Vagina (tissue), 2 donors: ENCODE data around the gene RPL36A.

Experiments used
- POLR2AphosphoS5 ChIP-seq, 2 donors: sonication (generic); formaldehyde crosslinking; IDR thresholded peaks; one replicate each; pipeline ENCODE4 v1.9.0; 2017; ENCODE audit warnings: antibody characterized with exemption in 2 of 2, mild to moderate bottlenecking in 2 of 2, low read depth in 1 of 2; ENCODE audit not compliant: insufficient read depth in 1 of 2
- TF ChIP-seq, protein P1 (sequence below), 3 experiments: fragments of 450-650 bp in 2 of 3; fragments of 200-600 bp in 1 of 3; sonication (generic) in 1 of 3; IDR thresholded peaks; one replicate each; pipeline ENCODE4 v1.5.1; 2017 to 2019; ENCODE audit warnings: antibody characterized with exemption in 3 of 3, mild to moderate bottlenecking in 2 of 3, moderate library complexity in 2 of 3

DNA sequence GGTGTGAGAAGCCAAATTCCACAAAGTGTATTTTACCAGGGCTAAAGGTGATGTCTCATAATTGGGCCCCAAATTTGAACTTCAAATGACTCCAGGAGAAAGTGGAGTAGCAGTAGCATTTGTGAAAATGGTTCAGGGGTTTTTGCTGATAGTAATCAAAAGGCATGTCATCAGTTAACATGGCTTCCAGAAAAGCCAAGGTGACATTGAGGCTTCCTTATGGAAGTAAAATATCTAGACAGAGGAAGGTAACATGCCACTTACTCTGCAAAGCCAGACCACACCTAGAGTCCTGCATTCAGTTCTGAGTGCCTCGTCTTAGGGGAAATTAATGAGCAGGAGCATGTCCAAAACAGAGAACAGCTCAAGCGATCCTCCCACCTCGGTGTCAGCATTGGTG, 2.2 kb upstream of the RPL36A start:
- no peak for TF ChIP-seq POLR2AphosphoS5 (IDR thresholded peaks at IDR 0.05; ENCODE audit: insufficient read depth in 1 of 2, low read depth in 1 of 2)
- TF ChIP-seq, protein P1, sequence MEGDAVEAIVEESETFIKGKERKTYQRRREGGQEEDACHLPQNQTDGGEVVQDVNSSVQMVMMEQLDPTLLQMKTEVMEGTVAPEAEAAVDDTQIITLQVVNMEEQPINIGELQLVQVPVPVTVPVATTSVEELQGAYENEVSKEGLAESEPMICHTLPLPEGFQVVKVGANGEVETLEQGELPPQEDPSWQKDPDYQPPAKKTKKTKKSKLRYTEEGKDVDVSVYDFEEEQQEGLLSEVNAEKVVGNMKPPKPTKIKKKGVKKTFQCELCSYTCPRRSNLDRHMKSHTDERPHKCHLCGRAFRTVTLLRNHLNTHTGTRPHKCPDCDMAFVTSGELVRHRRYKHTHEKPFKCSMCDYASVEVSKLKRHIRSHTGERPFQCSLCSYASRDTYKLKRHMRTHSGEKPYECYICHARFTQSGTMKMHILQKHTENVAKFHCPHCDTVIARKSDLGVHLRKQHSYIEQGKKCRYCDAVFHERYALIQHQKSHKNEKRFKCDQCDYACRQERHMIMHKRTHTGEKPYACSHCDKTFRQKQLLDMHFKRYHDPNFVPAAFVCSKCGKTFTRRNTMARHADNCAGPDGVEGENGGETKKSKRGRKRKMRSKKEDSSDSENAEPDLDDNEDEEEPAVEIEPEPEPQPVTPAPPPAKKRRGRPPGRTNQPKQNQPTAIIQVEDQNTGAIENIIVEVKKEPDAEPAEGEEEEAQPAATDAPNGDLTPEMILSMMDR (IDR thresholded peaks at IDR 0.05), result no peak
